K562 (cell line): ENCODE results near the gene SDR42E2. TPM values are rescaled to one million over a fixed set of nuclear protein-coding genes. Genes with fewer than 3 reads are reported as not detected.
A peak's percentile ranks its signal among the peaks of the same experiment; 100 is the strongest.

Experiments
- CHD1 ChIP-seq: fragments of 200-600 bp; sonication (generic); IDR thresholded peaks from one replicate; pipeline ENCODE4 v1.6.1; 2012; ENCODE audit warnings: mild to moderate bottlenecking, moderate library complexity, low read length, inconsistent platforms
- EGR1 ChIP-seq: fragments of 450-650 bp; conservative IDR thresholded peaks from 2 replicates; pipeline ENCODE4 v1.6.1; 2017; ENCODE audit warnings: mild to moderate bottlenecking
- LARP7 ChIP-seq: fragments of 450-650 bp; IDR thresholded peaks from 2 replicates; pipeline ENCODE4 v1.6.1; 2016
- POLR3A ChIP-seq: IDR thresholded peaks from 2 replicates; pipeline ENCODE4 v1.6.1; 2011; ENCODE audit warnings: borderline replicate concordance, mild to moderate bottlenecking, moderate library complexity; ENCODE audit not compliant: insufficient read length, insufficient read depth; ENCODE audit errors: extremely low read depth
- RBM39 ChIP-seq: fragments of 200-400 bp; formaldehyde crosslinking; optimal IDR thresholded peaks from 2 replicates; pipeline ENCODE3; 2018; ENCODE audit warnings: low read depth, low read length
- RFX5 ChIP-seq: IDR thresholded peaks from 2 replicates; pipeline ENCODE4 v1.6.1; 2011; ENCODE audit warnings: low read depth, mild to moderate bottlenecking, improper control_type of control experiment, low read length
- SMAD1 ChIP-seq: fragments of 150-350 bp; IDR thresholded peaks from 2 replicates; pipeline ENCODE4 v1.6.1; 2014; ENCODE audit warnings: low read length, low read depth; ENCODE audit not compliant: partially characterized antibody
- SPI1 ChIP-seq: IDR thresholded peaks from 2 replicates; pipeline ENCODE4 v1.6.1; 2011; ENCODE audit warnings: low read depth, low read length, control low read depth, borderline replicate concordance
- TEAD1 ChIP-seq, 2 experiments: fragments of 450-650 bp in 1 of 2; sonication (generic) in 1 of 2; formaldehyde crosslinking; IDR thresholded peaks; 2 replicates each; pipeline versions ENCODE4 v1.4.0 to v1.8.0; 2020 to 2022; ENCODE audit warnings: mild to moderate bottlenecking in 2 of 2, missing genetic modification reagents in 1 of 2
- YY1 ChIP-seq, 3 experiments: IDR thresholded peaks; 2 replicates each; pipeline ENCODE4 v1.6.1; 2011; ENCODE audit warnings: low read length in 2 of 3, mild to moderate bottlenecking in 2 of 3, moderate library complexity in 2 of 3, borderline replicate concordance in 1 of 3, control low read depth in 1 of 3, low read depth in 1 of 3; ENCODE audit not compliant: insufficient read depth in 3 of 3, insufficient replicate concordance in 2 of 3, control insufficient read depth in 1 of 3, insufficient read length in 1 of 3; ENCODE audit errors: extremely low read depth in 1 of 3
- ZNF668 ChIP-seq: fragments of 250-450 bp; sonication (Bioruptor Pico); IDR thresholded peaks from 2 replicates; pipeline ENCODE4 v1.8.0; 2022; ENCODE audit warnings: mild to moderate bottlenecking, inconsistent platforms
- polyA plus RNA-seq, 8 experiments: library from polyadenylated mRNA; depleted of rRNA in 4 of 8; stranded (reverse) in 5 of 8; unstranded in 3 of 8; fragments of >200 nt; fragmentation: Nextera tagmentation in 2 of 8; fragmentation: Illumina TruSeq in 1 of 8; extraction: Ambion mirVana in 2 of 8; extraction: Trizol in 1 of 8; gene quantifications; 2 replicates each; pipeline versions ENCODE4 v1.2.1 to v1.2.3, GENCODE V29; 2011 to 2014; ENCODE audit warnings: inconsistent platforms in 1 of 8, missing spikeins in 1 of 8
- total RNA-seq, 7 experiments: library from RNA; depleted of rRNA in 6 of 7; stranded (reverse); fragments of >200 nt in 6 of 7; fragmentation: Illumina TruSeq in 2 of 7; extraction: Trizol in 2 of 7; gene quantifications; 2 replicates each; pipeline versions ENCODE4 v1.2.1 to v1.2.3, GENCODE V29; 2011 to 2021; ENCODE audit warnings: low replicate concordance in 1 of 7
- TF ChIP-seq, protein P1 (sequence below), 2 experiments: fragments of 450-650 bp; formaldehyde crosslinking in 1 of 2; IDR thresholded peaks; 2 replicates each; pipeline versions ENCODE4 v1.4.0 to v1.6.1; 2014 to 2020; ENCODE audit warnings: mild to moderate bottlenecking in 2 of 2, borderline replicate concordance in 1 of 2, low read depth in 1 of 2
- TF ChIP-seq, protein P2 (sequence below), 2 experiments: fragments of 450-650 bp; conservative IDR thresholded peaks; 2 replicates each; pipeline ENCODE4 v1.6.1; 2017; ENCODE audit warnings: mild to moderate bottlenecking in 2 of 2, moderate library complexity in 2 of 2
- TF ChIP-seq, protein P3 (sequence below): fragments of 250-450 bp; sonication (Bioruptor Pico); IDR thresholded peaks from 2 replicates; pipeline ENCODE4 v1.5.0; 2021

SDR42E2 gene
- total and polyA plus RNA-seq, 9 of the 15 experiments (the other 6 are each of a cell fraction or from before 2014, with no cell fraction given) = 0.03 to 0.07 (median 0.04) TPM; not detected in 4

DNA sequence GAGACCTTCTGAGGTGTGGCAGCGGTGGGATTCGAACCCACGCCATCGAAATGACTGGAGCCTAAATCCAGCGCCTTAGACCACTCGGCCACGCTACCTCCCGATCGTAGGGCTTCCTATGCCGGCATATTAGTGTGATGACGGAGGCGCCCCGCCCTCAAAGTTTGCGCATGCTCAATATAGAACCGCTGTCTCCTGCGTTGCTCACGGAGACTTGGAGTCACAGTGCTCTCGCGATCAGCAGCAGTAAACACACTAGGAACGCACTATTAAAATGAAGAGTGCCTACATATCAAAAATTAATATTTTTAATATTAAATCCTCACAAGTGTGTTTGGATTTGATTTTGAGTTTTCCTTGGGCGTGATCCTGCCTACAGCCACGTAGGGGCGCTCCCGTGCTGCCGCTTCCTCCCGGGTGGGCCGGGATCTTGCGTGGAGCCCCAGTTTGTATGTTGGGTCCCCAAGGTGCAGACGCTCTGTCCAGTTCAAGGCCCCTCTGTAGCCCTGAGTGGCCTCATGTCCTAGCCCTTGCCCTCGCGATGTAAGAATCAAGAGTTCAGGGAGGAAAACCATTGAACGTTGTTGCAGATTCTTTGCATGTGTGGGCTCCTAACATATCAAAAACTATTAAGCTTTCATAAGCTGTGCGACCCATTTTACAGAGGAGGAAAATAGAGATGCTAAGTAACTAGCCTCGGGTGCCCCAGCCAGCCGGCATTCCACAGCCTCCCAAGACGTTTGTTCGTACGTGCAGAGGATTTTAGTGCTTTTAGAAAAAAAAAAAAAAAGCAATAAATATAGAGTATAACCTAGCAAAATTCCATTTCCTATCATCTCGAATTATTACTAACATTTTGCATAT is 33.6 kb downstream of the SDR42E2 start (continued):
- peak; percentile 33 for TF ChIP-seq RBM39
- peak in 2 of 3 experiments; percentile 30 to 64 for TF ChIP-seq YY1 (IDR thresholded peaks at IDR 0.05; ENCODE audit: borderline replicate concordance in 1 of 3, control insufficient read depth in 1 of 3, extremely low read depth in 1 of 3, insufficient read depth in 3 of 3, insufficient read length in 1 of 3, insufficient replicate concordance in 2 of 3, low read depth in 1 of 3, low read length in 2 of 3)
- TF ChIP-seq, protein P1, sequence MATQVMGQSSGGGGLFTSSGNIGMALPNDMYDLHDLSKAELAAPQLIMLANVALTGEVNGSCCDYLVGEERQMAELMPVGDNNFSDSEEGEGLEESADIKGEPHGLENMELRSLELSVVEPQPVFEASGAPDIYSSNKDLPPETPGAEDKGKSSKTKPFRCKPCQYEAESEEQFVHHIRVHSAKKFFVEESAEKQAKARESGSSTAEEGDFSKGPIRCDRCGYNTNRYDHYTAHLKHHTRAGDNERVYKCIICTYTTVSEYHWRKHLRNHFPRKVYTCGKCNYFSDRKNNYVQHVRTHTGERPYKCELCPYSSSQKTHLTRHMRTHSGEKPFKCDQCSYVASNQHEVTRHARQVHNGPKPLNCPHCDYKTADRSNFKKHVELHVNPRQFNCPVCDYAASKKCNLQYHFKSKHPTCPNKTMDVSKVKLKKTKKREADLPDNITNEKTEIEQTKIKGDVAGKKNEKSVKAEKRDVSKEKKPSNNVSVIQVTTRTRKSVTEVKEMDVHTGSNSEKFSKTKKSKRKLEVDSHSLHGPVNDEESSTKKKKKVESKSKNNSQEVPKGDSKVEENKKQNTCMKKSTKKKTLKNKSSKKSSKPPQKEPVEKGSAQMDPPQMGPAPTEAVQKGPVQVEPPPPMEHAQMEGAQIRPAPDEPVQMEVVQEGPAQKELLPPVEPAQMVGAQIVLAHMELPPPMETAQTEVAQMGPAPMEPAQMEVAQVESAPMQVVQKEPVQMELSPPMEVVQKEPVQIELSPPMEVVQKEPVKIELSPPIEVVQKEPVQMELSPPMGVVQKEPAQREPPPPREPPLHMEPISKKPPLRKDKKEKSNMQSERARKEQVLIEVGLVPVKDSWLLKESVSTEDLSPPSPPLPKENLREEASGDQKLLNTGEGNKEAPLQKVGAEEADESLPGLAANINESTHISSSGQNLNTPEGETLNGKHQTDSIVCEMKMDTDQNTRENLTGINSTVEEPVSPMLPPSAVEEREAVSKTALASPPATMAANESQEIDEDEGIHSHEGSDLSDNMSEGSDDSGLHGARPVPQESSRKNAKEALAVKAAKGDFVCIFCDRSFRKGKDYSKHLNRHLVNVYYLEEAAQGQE (IDR thresholded peaks at IDR 0.05; ENCODE audit: borderline replicate concordance) = peak; percentile 75
- TF ChIP-seq, protein P1 (CRISPR knock-in tag; IDR thresholded peaks at IDR 0.05; ENCODE audit: low read depth) = no peak
- TF ChIP-seq TEAD1 (CRISPR knock-in tag; IDR thresholded peaks at IDR 0.05) = 0 out of 4 replicates have a peak, but pooled peaks of 1 of the 2 experiments have one; percentile 53
- TF ChIP-seq, protein P2, sequence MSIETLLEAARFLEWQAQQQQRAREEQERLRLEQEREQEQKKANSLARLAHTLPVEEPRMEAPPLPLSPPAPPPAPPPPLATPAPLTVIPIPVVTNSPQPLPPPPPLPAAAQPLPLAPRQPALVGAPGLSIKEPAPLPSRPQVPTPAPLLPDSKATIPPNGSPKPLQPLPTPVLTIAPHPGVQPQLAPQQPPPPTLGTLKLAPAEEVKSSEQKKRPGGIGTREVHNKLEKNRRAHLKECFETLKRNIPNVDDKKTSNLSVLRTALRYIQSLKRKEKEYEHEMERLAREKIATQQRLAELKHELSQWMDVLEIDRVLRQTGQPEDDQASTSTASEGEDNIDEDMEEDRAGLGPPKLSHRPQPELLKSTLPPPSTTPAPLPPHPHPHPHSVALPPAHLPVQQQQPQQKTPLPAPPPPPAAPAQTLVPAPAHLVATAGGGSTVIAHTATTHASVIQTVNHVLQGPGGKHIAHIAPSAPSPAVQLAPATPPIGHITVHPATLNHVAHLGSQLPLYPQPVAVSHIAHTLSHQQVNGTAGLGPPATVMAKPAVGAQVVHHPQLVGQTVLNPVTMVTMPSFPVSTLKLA (conservative IDR thresholded peaks at IDR 0.05) = peak; percentile 60 to 65; a peak in 2 of 4 replicates
- peak; percentile 22; the same call in 1 of the 2 replicates for TF ChIP-seq SPI1
- TF ChIP-seq LARP7 = no peak
- peak; percentile 100 for TF ChIP-seq POLR3A
- TF ChIP-seq, protein P3, sequence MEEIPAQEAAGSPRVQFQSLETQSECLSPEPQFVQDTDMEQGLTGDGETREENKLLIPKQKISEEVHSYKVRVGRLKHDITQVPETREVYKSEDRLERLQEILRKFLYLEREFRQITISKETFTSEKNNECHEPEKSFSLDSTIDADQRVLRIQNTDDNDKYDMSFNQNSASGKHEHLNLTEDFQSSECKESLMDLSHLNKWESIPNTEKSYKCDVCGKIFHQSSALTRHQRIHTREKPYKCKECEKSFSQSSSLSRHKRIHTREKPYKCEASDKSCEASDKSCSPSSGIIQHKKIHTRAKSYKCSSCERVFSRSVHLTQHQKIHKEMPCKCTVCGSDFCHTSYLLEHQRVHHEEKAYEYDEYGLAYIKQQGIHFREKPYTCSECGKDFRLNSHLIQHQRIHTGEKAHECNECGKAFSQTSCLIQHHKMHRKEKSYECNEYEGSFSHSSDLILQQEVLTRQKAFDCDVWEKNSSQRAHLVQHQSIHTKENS (CRISPR knock-in tag) = no peak
- TF ChIP-seq EGR1 = 0 out of 2 replicates have a peak, but pooled peaks have one; percentile 15
- TF ChIP-seq RFX5 = peak; percentile 59; the same call in 1 of the 2 replicates
- peak; percentile 42 for TF ChIP-seq SMAD1
- peak; percentile 75 for TF ChIP-seq CHD1
- no peak for TF ChIP-seq ZNF668
